HepG2 (cell line): ENCODE results near the gene STARD13. TPM values are rescaled to one million over a fixed set of nuclear protein-coding genes. Genes with fewer than 3 reads are reported as not detected.

ENCODE experiments used
- AFF4 ChIP-seq: sonication (generic); formaldehyde crosslinking; IDR thresholded peaks from 2 replicates; pipeline ENCODE4 v1.4.0; 2020; ENCODE audit warnings: missing genetic modification reagents
- ATF6 ChIP-seq: sonication (generic); formaldehyde crosslinking; conservative IDR thresholded peaks from 2 replicates; pipeline ENCODE4 v1.4.0; 2020; ENCODE audit warnings: missing genetic modification reagents
- ERF ChIP-seq: IDR thresholded peaks from 2 replicates; pipeline ENCODE4 v1.6.1; 2018; ENCODE audit warnings: missing biosample characterization, missing genetic modification reagents
- FOXC1 ChIP-seq: sonication (generic); formaldehyde crosslinking; IDR thresholded peaks from 2 replicates; pipeline ENCODE4 v1.8.0; 2022; ENCODE audit warnings: mild to moderate bottlenecking, missing genetic modification reagents, borderline replicate concordance
- HCFC1 ChIP-seq: fragments of 150-350 bp; IDR thresholded peaks from 2 replicates; pipeline ENCODE4 v1.6.1; 2014; ENCODE audit warnings: low read depth, low read length
- HOXA3 ChIP-seq: sonication (generic); formaldehyde crosslinking; IDR thresholded peaks from 2 replicates; pipeline ENCODE4 v1.5.0; 2020; ENCODE audit warnings: missing genetic modification reagents
- MAX ChIP-seq: IDR thresholded peaks from 2 replicates; pipeline ENCODE4 v1.6.1; 2012; ENCODE audit warnings: inconsistent platforms
- MBNL3 ChIP-seq: fragments of 250-450 bp; sonication (Bioruptor Pico); conservative IDR thresholded peaks from 2 replicates; pipeline ENCODE4 v1.8.0; 2022; ENCODE audit warnings: mild to moderate bottlenecking, inconsistent platforms
- NFE2 ChIP-seq: sonication (generic); formaldehyde crosslinking; IDR thresholded peaks from 2 replicates; pipeline ENCODE4 v1.4.0; 2020; ENCODE audit warnings: missing genetic modification reagents
- ONECUT2 ChIP-seq: sonication (generic); formaldehyde crosslinking; IDR thresholded peaks from 2 replicates; pipeline ENCODE4 v1.4.0; 2020; ENCODE audit warnings: missing genetic modification reagents
- SMAD9 ChIP-seq: sonication (generic); formaldehyde crosslinking; IDR thresholded peaks from 2 replicates; pipeline ENCODE4 v1.5.1; 2020; ENCODE audit warnings: mild to moderate bottlenecking, missing genetic modification reagents
- TBX2 ChIP-seq: sonication (generic); formaldehyde crosslinking; IDR thresholded peaks from 2 replicates; pipeline ENCODE4 v1.5.0; 2020; ENCODE audit warnings: missing genetic modification reagents, mild to moderate bottlenecking, borderline replicate concordance
- TCF7 ChIP-seq: sonication (generic); IDR thresholded peaks from 2 replicates; pipeline ENCODE4 v1.6.1; 2016; ENCODE audit warnings: antibody characterized with exemption, low read depth
- TP53 ChIP-seq: sonication (generic); formaldehyde crosslinking; conservative IDR thresholded peaks from 2 replicates; pipeline ENCODE4 v1.4.0; 2020; ENCODE audit warnings: missing genetic modification reagents
- ZNF251 ChIP-seq: sonication (generic); formaldehyde crosslinking; IDR thresholded peaks from 2 replicates; pipeline ENCODE4 v1.9.0; 2021; ENCODE audit warnings: mild to moderate bottlenecking, missing genetic modification reagents
- ZNF280B ChIP-seq: sonication (generic); formaldehyde crosslinking; IDR thresholded peaks from 2 replicates; pipeline ENCODE4 v1.5.0; 2020; ENCODE audit warnings: missing genetic modification reagents, mild to moderate bottlenecking, borderline replicate concordance
- ZNF331 ChIP-seq: sonication (generic); formaldehyde crosslinking; IDR thresholded peaks from 2 replicates; pipeline ENCODE4 v1.4.0; 2020; ENCODE audit warnings: missing genetic modification reagents
- ZNF383 ChIP-seq: sonication (generic); formaldehyde crosslinking; IDR thresholded peaks from 2 replicates; pipeline ENCODE4 v1.4.0; 2020; ENCODE audit warnings: missing genetic modification reagents, mild to moderate bottlenecking, borderline replicate concordance
- ZNF543 ChIP-seq: sonication (generic); formaldehyde crosslinking; IDR thresholded peaks from 2 replicates; pipeline ENCODE4 v1.4.0; 2020; ENCODE audit warnings: mild to moderate bottlenecking, missing genetic modification reagents
- ZNF564 ChIP-seq: sonication (generic); formaldehyde crosslinking; IDR thresholded peaks from 2 replicates; pipeline ENCODE4 v1.8.1; 2023; ENCODE audit warnings: mild to moderate bottlenecking, missing genetic modification reagents
- ZNF619 ChIP-seq: sonication (generic); formaldehyde crosslinking; IDR thresholded peaks from 2 replicates; pipeline ENCODE4 v1.4.0; 2020; ENCODE audit warnings: mild to moderate bottlenecking, missing genetic modification reagents
- ZNF883 ChIP-seq: sonication (generic); formaldehyde crosslinking; IDR thresholded peaks from 2 replicates; pipeline ENCODE4 v1.5.1; 2020; ENCODE audit warnings: mild to moderate bottlenecking, missing genetic modification reagents; ENCODE audit errors: not compliant biosample characterization
- ZZZ3 ChIP-seq: sonication (generic); formaldehyde crosslinking; IDR thresholded peaks from 2 replicates; pipeline ENCODE4 v1.4.0; 2020; ENCODE audit warnings: missing genetic modification reagents, mild to moderate bottlenecking, borderline replicate concordance
- polyA plus RNA-seq, 8 experiments: library from polyadenylated mRNA; depleted of rRNA in 3 of 8; stranded (reverse) in 7 of 8; unstranded in 1 of 8; fragments of >200 nt; fragmentation: Illumina TruSeq in 4 of 8; extraction: Trizol in 4 of 8; gene quantifications; 2 replicates each; pipeline versions ENCODE4 v1.2.1 to v1.2.3, GENCODE V29; 2011 to 2016; ENCODE audit warnings: low read depth in 4 of 8, missing spikeins in 1 of 8, mixed read lengths in 1 of 8; ENCODE audit not compliant: insufficient read depth in 1 of 8
- total RNA-seq, 5 experiments: library from RNA; depleted of rRNA; stranded (reverse); fragments of >200 nt; fragmentation: Illumina TruSeq; extraction: Trizol; gene quantifications; 2 replicates each; pipeline ENCODE4 v1.2.3, GENCODE V29; 2016; ENCODE audit warnings: low read depth in 1 of 5
- TF ChIP-seq, protein P1 (sequence below): sonication (generic); formaldehyde crosslinking; IDR thresholded peaks from 2 replicates; pipeline ENCODE4 v1.4.0; 2020; ENCODE audit warnings: mild to moderate bottlenecking, missing genetic modification reagents

Gene STARD13
- total and polyA plus RNA-seq, 2 of the 13 experiments (the other 11 are each of a cell fraction or from before 2014, with no cell fraction given) = 12.8 to 14.3 TPM

GRCh38 chr13:33228648-33229445 is 56.7 kb downstream of the STARD13 start (continued):
- TF ChIP-seq AFF4 (CRISPR knock-in tag) (no peak), ZNF883 (no peak), NFE2 (CRISPR knock-in tag) (no peak), ZNF619 (no peak), ZNF280B (CRISPR knock-in tag) (no peak), TCF7 (no peak), ZNF383 (CRISPR knock-in tag) (no peak), ZNF331 (CRISPR knock-in tag) (0 out of 2 replicates have a peak, but pooled peaks have one; percentile 1), TBX2 (CRISPR knock-in tag) (no peak), MBNL3 (CRISPR knock-in tag) (no peak), MAX (no peak), ZNF251 (no peak), ZZZ3 (CRISPR knock-in tag) (no peak), SMAD9 (no peak), ATF6 (CRISPR knock-in tag) (no peak), ZNF543 (no peak; the same call in 1 of the 2 replicates), ONECUT2 (CRISPR knock-in tag) (peak; percentile 58; the same call in 1 of the 2 replicates), HOXA3 (CRISPR knock-in tag) (no peak), TP53 (no peak), FOXC1 (CRISPR knock-in tag) (no peak), ERF (CRISPR knock-in tag) (no peak), HCFC1 (no peak), ZNF564 (CRISPR knock-in tag) (no peak)
- TF ChIP-seq, protein P1, sequence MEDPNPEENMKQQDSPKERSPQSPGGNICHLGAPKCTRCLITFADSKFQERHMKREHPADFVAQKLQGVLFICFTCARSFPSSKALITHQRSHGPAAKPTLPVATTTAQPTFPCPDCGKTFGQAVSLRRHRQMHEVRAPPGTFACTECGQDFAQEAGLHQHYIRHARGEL (CRISPR knock-in tag) = no peak
